H1 (cell line): Measurements from ENCODE around the gene CRYGA.
"Not testable (repeated sequence)": the region's sequence is repeated elsewhere in the genome, so short reads cannot be mapped to it uniquely, and the experiment has no call there.

Source experiments
- CHD2 ChIP-seq: IDR thresholded peaks from 2 replicates; pipeline ENCODE4 v1.6.1; 2012; ENCODE audit warnings: low read length, improper control_type of control experiment
- CTCF ChIP-seq, 3 experiments: IDR thresholded peaks; 1 replicate in 2 of 3; 2 replicates in 1 of 3; pipeline versions ENCODE4 v1.5.1 to v1.6.1; 2011; ENCODE audit warnings: low read length in 3 of 3, mild to moderate bottlenecking in 3 of 3, inconsistent platforms in 2 of 3, low read depth in 1 of 3, moderate library complexity in 1 of 3; ENCODE audit not compliant: insufficient read depth in 1 of 3; ENCODE audit errors: control extremely low read depth in 1 of 3
- EP300 ChIP-seq, 2 experiments: IDR thresholded peaks; 1 replicate in 1 of 2; 2 replicates in 1 of 2; pipeline ENCODE4 v1.6.1; 2011 to 2012; ENCODE audit warnings: low read depth in 2 of 2, low read length in 2 of 2, mild to moderate bottlenecking in 2 of 2, borderline replicate concordance in 1 of 2, inconsistent platforms in 1 of 2, moderate library complexity in 1 of 2
- NRF1 ChIP-seq: IDR thresholded peaks from 2 replicates; pipeline ENCODE4 v1.6.1; 2011; ENCODE audit warnings: mild to moderate bottlenecking, low read depth, low read length, improper control_type of control experiment
- SP2 ChIP-seq: IDR thresholded peaks from 2 replicates; pipeline ENCODE4 v1.6.1; 2012; ENCODE audit warnings: mild to moderate bottlenecking, low read length, inconsistent platforms
- TAF1 ChIP-seq: IDR thresholded peaks from 2 replicates; pipeline ENCODE4 v1.6.1; 2011; ENCODE audit warnings: mild to moderate bottlenecking, low read depth, low read length
- TCF12 ChIP-seq: IDR thresholded peaks from 2 replicates; pipeline ENCODE4 v1.6.1; 2011; ENCODE audit warnings: low read depth, mild to moderate bottlenecking, low read length
- USF2 ChIP-seq: IDR thresholded peaks from 2 replicates; pipeline ENCODE4 v1.6.1; 2011; ENCODE audit warnings: low read length, improper control_type of control experiment
- ZNF274 ChIP-seq: IDR thresholded peaks from 2 replicates; pipeline ENCODE4 v1.7.0; 2012; ENCODE audit warnings: low read length, borderline replicate concordance; ENCODE audit errors: extremely low read depth

- TF ChIP-seq TAF1; CTCF (IDR thresholded peaks at IDR 0.05; ENCODE audit: control extremely low read depth in 1 of 3, insufficient read depth in 1 of 3, low read depth in 1 of 3, low read length in 3 of 3); TCF12; ZNF274; NRF1; CHD2; SP2; EP300 (IDR thresholded peaks at IDR 0.05; ENCODE audit: borderline replicate concordance in 1 of 2, low read depth in 2 of 2, low read length in 2 of 2); USF2: not testable (repeated sequence)
Observed at GRCh38 chr2:208112273-208112745, 51.1 kb downstream of the CRYGA start.
